GM18951 (cell line): Measurements from ENCODE around the gene HEXD.

Experiments
- POLR2A ChIP-seq: IDR thresholded peaks from 4 replicates; pipeline ENCODE4 v1.6.1; 2011; ENCODE audit warnings: mild to moderate bottlenecking; ENCODE audit not compliant: insufficient read length, insufficient read depth; ENCODE audit errors: extremely low read depth
- in situ Hi-C: fragments of 300-500 bp; cut with MboI; formaldehyde crosslinking; loops from one replicate; pipeline ENCODE4 v1.12.0; 2022; ENCODE audit warnings: low sequenced_read_pairs, mixed read lengths, inconsistent platforms; ENCODE audit not compliant: unreplicated experiment

HEXD gene

GRCh38 chr17:82463391-82463790 lies 45.2 kb downstream of the HEXD start:
- TF ChIP-seq POLR2A = no peak
- in situ Hi-C loops = no loop called here

GRCh38 chr17:82463925-82464566 lies 45.9 kb downstream of the HEXD start:
- in situ Hi-C loops = no loop called here
- no peak for TF ChIP-seq POLR2A

GRCh38 chr17:82464567-82464929 lies 46.4 kb downstream of the HEXD start:
- no peak for TF ChIP-seq POLR2A
- in situ Hi-C loops = no loop called here

DNA sequence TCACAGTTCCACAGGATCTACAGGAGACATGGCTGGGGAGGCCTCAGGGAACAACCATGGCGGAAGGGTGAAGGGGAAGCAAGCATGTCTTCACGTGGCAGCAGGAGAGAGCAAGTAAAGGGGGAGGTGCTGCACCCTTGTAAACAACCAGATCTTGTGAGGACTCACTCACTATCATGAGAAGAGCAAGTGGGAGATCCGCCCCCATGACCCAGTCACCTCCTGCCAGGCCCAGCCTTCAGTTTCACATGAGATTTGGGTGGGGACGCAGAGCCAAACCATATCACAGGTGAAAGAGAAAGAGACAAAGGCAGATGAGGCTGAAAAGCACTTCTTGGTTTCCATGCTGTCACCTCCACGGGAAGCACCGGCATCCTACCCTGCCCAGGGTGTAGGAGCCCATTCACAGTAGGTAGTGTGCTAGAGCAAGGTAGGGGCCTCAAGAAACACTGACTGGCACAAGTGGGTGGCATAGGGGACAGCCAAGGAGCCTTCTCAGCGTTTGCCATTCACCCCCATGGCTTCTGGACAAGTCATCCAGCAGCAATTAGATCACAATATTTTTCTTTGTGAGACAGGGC lies 47.0 kb downstream of the HEXD start:
- no peak for TF ChIP-seq POLR2A
- in situ Hi-C loops = no loop called here

DNA sequence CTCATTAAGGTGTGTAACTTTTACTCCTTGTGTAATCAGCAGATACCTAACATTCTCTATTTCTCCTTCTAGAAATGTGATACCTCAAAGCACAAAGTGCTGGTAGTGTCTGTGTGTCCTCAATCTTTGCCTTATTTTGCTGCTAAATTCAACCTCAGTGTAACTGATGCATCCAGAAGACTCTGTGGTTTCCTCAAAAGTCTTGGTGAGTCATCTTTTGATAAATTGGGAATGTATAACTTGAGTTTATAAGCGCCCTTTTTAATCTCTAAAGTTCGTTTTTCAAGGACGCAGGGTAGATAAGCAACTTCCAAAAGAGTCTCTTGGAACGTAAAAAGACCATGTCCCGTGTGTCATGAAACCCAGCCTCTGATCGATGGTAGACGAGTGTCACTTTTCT lies 50.5 kb downstream of the HEXD start:
- TF ChIP-seq POLR2A = no peak
- in situ Hi-C loops = no loop called here

DNA sequence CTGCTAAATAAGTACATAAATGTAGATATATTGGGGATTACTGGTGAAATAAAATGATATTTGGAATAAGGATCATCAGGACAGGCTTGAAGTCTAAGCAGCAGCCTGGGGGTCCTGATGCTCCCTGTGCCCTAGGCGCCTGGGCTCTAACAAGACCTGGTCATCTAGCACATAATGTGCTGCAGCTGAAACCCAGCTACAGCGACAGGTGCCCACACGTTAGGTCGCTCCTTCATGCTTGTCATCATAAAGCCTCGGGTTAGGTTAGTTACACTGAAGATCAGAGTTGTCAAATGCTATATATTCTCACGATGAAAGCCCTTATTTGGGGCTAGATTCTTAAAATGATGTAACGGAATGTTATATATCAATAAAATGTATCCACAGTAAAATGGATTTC lies 51.9 kb downstream of the HEXD start:
- TF ChIP-seq POLR2A = no peak
- in situ Hi-C loops = no loop called here

GRCh38 chr17:82474223-82475010 lies 56.3 kb downstream of the HEXD start:
- in situ Hi-C loops = no loop called here
- no peak for TF ChIP-seq POLR2A

DNA sequence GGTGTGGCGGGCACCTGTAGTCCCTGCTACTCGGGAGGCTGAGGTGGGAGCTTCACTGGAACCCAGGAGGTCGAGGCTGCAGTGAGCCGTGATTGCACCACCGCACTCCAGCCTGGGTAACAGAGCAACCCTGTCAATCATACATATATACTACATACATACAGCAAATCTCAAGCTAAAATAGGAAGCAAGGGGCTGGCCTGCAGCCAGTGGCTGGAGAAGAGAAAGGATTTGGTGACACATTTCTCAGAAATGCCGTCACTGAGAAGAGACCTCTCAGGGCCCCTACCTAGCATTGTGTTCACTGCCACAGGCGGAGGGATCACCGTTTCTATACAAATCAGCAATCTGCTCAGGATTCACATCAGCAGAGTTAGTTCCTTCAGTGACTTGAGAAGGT lies 57.3 kb downstream of the HEXD start:
- in situ Hi-C loops = no loop called here
- no peak for TF ChIP-seq POLR2A

DNA sequence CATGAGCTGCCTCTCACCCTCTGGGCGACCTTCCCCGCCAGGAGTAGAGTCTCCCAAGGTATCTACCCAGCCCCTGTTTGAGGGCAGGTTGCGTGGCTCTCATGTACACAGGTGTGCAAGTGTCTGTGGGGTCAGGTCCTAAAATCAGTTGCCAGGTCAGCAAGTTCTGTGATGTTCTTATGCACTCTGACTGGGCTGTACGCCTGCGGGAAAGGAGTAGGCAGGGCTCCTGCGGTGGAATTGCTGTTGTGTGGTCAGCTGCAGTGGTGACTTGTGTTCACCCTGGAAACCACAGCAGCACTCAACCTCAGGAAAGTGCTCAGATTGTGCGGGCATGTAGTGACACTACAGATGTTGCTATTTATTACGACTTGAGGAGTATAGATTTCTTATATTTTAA lies 59.8 kb downstream of the HEXD start:
- TF ChIP-seq POLR2A = no peak
- in situ Hi-C loops = no loop called here

DNA sequence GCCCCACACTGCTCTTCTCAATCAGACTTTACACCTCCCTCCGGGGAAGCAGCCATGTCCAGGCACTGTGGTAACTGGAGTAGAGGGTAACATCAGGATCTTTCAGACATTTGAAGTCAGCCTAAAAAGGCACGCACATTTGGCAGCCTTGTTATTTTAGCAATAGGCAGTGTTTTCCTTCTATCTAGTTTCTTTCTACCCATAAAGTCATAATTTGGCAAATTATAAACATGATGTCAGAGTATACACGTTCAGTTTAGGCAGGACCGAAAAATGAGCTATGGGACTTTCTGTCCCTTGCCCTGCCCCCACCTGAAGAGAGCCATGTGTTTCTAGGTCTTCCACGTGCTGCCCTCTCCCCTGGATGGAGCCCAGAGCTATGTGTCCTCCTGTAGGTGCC lies 61.5 kb downstream of the HEXD start:
- in situ Hi-C loops = no loop called here
- no peak for TF ChIP-seq POLR2A

- in situ Hi-C loops = no loop called here
- no peak for TF ChIP-seq POLR2A
Observed at GRCh38 chr17:82480318-82480717, 62.2 kb downstream of the HEXD start.

GRCh38 chr17:82483204-82483660 lies 65.1 kb downstream of the HEXD start:
- in situ Hi-C loops = no loop called here
- TF ChIP-seq POLR2A = no peak

DNA sequence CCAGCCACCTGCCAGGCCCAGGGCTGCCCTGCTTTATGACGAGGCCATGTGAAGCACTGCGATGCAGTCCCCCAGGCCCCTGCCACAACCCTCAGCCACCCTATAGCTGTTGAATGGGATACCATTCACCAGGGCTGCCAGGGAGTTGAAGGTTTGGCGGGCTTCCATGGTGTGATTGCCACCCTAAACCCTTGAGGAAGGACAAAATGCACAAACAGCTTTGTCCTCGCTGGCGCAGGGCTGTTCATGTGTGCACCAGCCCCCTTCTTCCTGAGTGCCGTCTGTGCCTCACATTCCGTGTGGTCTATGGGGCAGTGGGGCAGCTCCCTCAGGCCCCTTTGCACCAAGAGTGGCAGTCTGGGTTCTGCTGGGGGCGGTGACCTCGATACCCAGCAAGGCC lies 65.7 kb downstream of the HEXD start:
- TF ChIP-seq POLR2A = no peak

More for the DNA sequence above, 65.7 kb downstream of the HEXD start:
- in situ Hi-C loops = no loop called here
